SK-N-SH (cell line): Measurements from ENCODE around the gene CCDC18. TPM values are rescaled to one million over a fixed set of nuclear protein-coding genes. Genes with fewer than 3 reads are reported as not detected.

Source experiments
- CTCF ChIA-PET: fragments of 300-600, 350-600 bp; formaldehyde crosslinking; extraction: SDS; loops from one replicate; lab custom pipeline; 2021; lab: Yijun Ruan, JAX
- POLR2A ChIA-PET: fragments of 350-600 bp; sonication (Branson Sonifier 250); formaldehyde crosslinking; extraction: SDS; loops from one replicate; lab custom pipeline; 2020; ENCODE audit warnings: antibody characterized with exemption, inconsistent platforms; lab: Yijun Ruan, JAX
- DNase-seq: peaks from one replicate; pipeline ENCODE4 v3.0.0; 2012
- H2AFZ ChIP-seq: fragments of 200-600 bp; sonication (generic); 2 replicates; pipeline ENCODE4 v1.8.1; 2016; ENCODE audit warnings: antibody characterized with exemption, mild to moderate bottlenecking, low read depth
- H3F3A ChIP-seq: fragments of 200-600 bp; sonication (generic); replicated peaks from 2 replicates; pipeline ENCODE3; 2016; ENCODE audit warnings: antibody characterized with exemption, mild to moderate bottlenecking; ENCODE audit not compliant: insufficient read depth
- H3K27ac ChIP-seq, 2 experiments: fragments of 200-500 bp in 1 of 2; fragments of 200-600 bp in 1 of 2; sonication (Bioruptor generic) in 1 of 2; sonication (generic), shearing (Covaris generic) in 1 of 2; 2 replicates each; pipeline versions ENCODE4 v1.5.1 to v1.6.1; 2014 to 2016; ENCODE audit warnings: low read depth in 2 of 2, inconsistent platforms in 1 of 2, low read length in 1 of 2, mild to moderate bottlenecking in 1 of 2, mixed read lengths in 1 of 2
- H3K27me3 ChIP-seq: fragments of 200-600 bp; sonication (generic), shearing (Covaris generic); 2 replicates; pipeline ENCODE4 v1.6.1; 2016; ENCODE audit warnings: mixed run types; ENCODE audit not compliant: insufficient read depth
- H3K36me3 ChIP-seq, 2 experiments: fragments of 200-500 bp in 1 of 2; fragments of 200-600 bp in 1 of 2; sonication (Bioruptor generic) in 1 of 2; sonication (generic) in 1 of 2; replicated peaks in 1 of 2; 2 replicates each; pipeline versions ENCODE3 to v1.5.1; 2014 to 2016; ENCODE audit warnings: low read length in 1 of 2, mild to moderate bottlenecking in 1 of 2; ENCODE audit not compliant: insufficient read depth in 2 of 2, control insufficient read depth in 1 of 2
- H3K4me1 ChIP-seq, 2 experiments: fragments of 200-500 bp in 1 of 2; fragments of 200-600 bp in 1 of 2; sonication (Bioruptor generic) in 1 of 2; sonication (generic), shearing (Covaris generic) in 1 of 2; 2 replicates each; pipeline versions ENCODE4 v1.5.1 to v1.6.1; 2014 to 2016; ENCODE audit warnings: low read depth in 1 of 2, low read length in 1 of 2, mixed run types in 1 of 2; ENCODE audit not compliant: insufficient read depth in 2 of 2, control insufficient read depth in 1 of 2
- H3K4me2 ChIP-seq: fragments of 200-600 bp; sonication (generic), shearing (Covaris generic); 2 replicates; pipeline ENCODE4 v1.6.1; 2017; ENCODE audit warnings: mixed run types
- H3K4me3 ChIP-seq, 2 experiments: fragments of 200-500 bp in 1 of 2; fragments of 200-600 bp in 1 of 2; sonication (Bioruptor generic) in 1 of 2; sonication (generic), shearing (Covaris generic) in 1 of 2; 2 replicates each; pipeline versions ENCODE4 v1.5.1 to v1.8.1; 2014 to 2016; ENCODE audit warnings: low read depth in 2 of 2, inconsistent platforms in 1 of 2, low read length in 1 of 2, mild to moderate bottlenecking in 1 of 2, mixed read lengths in 1 of 2, moderate library complexity in 1 of 2
- H3K79me2 ChIP-seq: fragments of 200-600 bp; sonication (generic); 2 replicates; pipeline ENCODE4 v1.8.1; 2017; ENCODE audit warnings: mild to moderate bottlenecking; ENCODE audit not compliant: insufficient read depth
- H3K9ac ChIP-seq: fragments of 200-600 bp; sonication (generic); 2 replicates; pipeline ENCODE4 v1.6.1; 2017; ENCODE audit warnings: mixed run types
- H3K9me2 ChIP-seq: fragments of 200-600 bp; sonication (generic); 2 replicates; pipeline ENCODE4 v1.6.1; 2017; ENCODE audit warnings: mixed run types
- H3K9me3 ChIP-seq: fragments of 200-600 bp; sonication (generic); 2 replicates; pipeline ENCODE4 v1.6.1; 2017; ENCODE audit warnings: mixed run types, mild to moderate bottlenecking, moderate library complexity
- H4K20me1 ChIP-seq: fragments of 200-600 bp; sonication (generic); 2 replicates; pipeline ENCODE4 v1.6.1; 2017; ENCODE audit warnings: mild to moderate bottlenecking, mixed run types; ENCODE audit not compliant: insufficient read depth
- ELF1 ChIP-seq: IDR thresholded peaks from 2 replicates; pipeline ENCODE4 v1.4.0; 2012
- EZH2phosphoT487 ChIP-seq: fragments of 200-600 bp; sonication (generic); IDR thresholded peaks from 2 replicates; pipeline ENCODE4 v1.6.1; 2017; ENCODE audit warnings: low read depth, mixed run types, mild to moderate bottlenecking, antibody characterized with exemption, moderate library complexity, borderline replicate concordance
- FOSL2 ChIP-seq: IDR thresholded peaks from 2 replicates; pipeline ENCODE4 v1.4.0; 2012; ENCODE audit warnings: low read depth, mild to moderate bottlenecking, moderate library complexity, borderline replicate concordance
- GATA2 ChIP-seq: sonication (generic); formaldehyde crosslinking; IDR thresholded peaks from 2 replicates; pipeline ENCODE4 v1.5.0; 2020; ENCODE audit warnings: mild to moderate bottlenecking, missing genetic modification reagents
- JUND ChIP-seq: IDR thresholded peaks from 2 replicates; pipeline ENCODE4 v1.4.0; 2012
- MAX ChIP-seq: IDR thresholded peaks from 2 replicates; pipeline ENCODE4 v1.4.0; 2012; ENCODE audit warnings: low read depth
- MEF2A ChIP-seq: IDR thresholded peaks from 2 replicates; pipeline ENCODE4 v1.4.0; 2012; ENCODE audit warnings: low read depth, borderline replicate concordance
- MXI1 ChIP-seq: IDR thresholded peaks from 2 replicates; pipeline ENCODE4 v1.6.1; 2012; ENCODE audit warnings: mild to moderate bottlenecking, low read depth, low read length, improper control_type of control experiment
- PBX3 ChIP-seq: IDR thresholded peaks from 2 replicates; pipeline ENCODE4; 2012
- RCOR1 ChIP-seq: fragments of 150-350 bp; IDR thresholded peaks from 2 replicates; pipeline ENCODE4 v1.6.1; 2017; ENCODE audit warnings: antibody characterized with exemption, low read length
- SIN3A ChIP-seq: IDR thresholded peaks from 2 replicates; pipeline ENCODE4 v1.6.1; 2012; ENCODE audit warnings: low read depth, mild to moderate bottlenecking, low read length, moderate library complexity, borderline replicate concordance
- TCF12 ChIP-seq: IDR thresholded peaks from 2 replicates; pipeline ENCODE4 v1.4.0; 2012
- TEAD4 ChIP-seq: IDR thresholded peaks from 2 replicates; pipeline ENCODE4 v1.4.0; 2012; ENCODE audit warnings: mild to moderate bottlenecking, borderline replicate concordance; ENCODE audit not compliant: insufficient read depth
- USF2 ChIP-seq: fragments of 150-350 bp; IDR thresholded peaks from 2 replicates; pipeline ENCODE4 v1.6.1; 2017; ENCODE audit warnings: antibody characterized with exemption, low read length, low read depth, borderline replicate concordance
- YY1 ChIP-seq: IDR thresholded peaks from 2 replicates; pipeline ENCODE4 v1.4.0; 2012; ENCODE audit warnings: low read depth, mild to moderate bottlenecking
- ZBTB33 ChIP-seq: IDR thresholded peaks from 2 replicates; pipeline ENCODE4 v1.4.0; 2012; ENCODE audit warnings: low read depth, borderline replicate concordance
- WGBS: methylation state at CpG from one replicate; pipeline ENCODE4 v1.1.6; 2017; ENCODE audit warnings: low lambda C conversion rate; 5-methylcytosine and 5-hydroxymethylcytosine counted together
- polyA plus RNA-seq, 3 experiments: library from polyadenylated mRNA; depleted of rRNA; stranded (reverse); fragments of >200 nt; gene quantifications; 2 replicates each; pipeline ENCODE4 v1.2.3, GENCODE V29; 2012

Gene CCDC18
- polyA plus RNA-seq, 1 of the 3 experiments (the other 2 are of a cell fraction): 4.0 TPM

GRCh38 chr1:93207211-93207610, 26.7 kb downstream of the CCDC18 start:
- Histone ChIP-seq H3K79me2 (no peaks in the 10 kb centered on the region), H3K9me3 (no peaks in the 10 kb centered on the region), H3K4me2 (no peak overlapping the region), H3K4me3 (no peak overlapping the region), H3K9ac (no peak overlapping the region), H3K9me2 (no peaks in the 10 kb centered on the region), H3K36me3 (peaks cover 30 to 45% of the 10 kb centered on the region in 2 experiments), H2AFZ (no peak overlapping the region), H3K27me3 (no peaks in the 10 kb centered on the region), H3K4me1 (no peaks in the 10 kb centered on the region), H3F3A (peaks cover 8% of the 10 kb centered on the region), H4K20me1 (no peaks in the 10 kb centered on the region), H3K27ac (no peak overlapping the region)
- POLR2A ChIA-PET: no interaction called here
- TF ChIP-seq TEAD4: no peak
- no peak for TF ChIP-seq JUND
- no peak for TF ChIP-seq EZH2phosphoT487
- TF ChIP-seq RCOR1: no peak
- no peak for TF ChIP-seq MAX
- TF ChIP-seq TCF12: no peak
- TF ChIP-seq SIN3A: no peak
- TF ChIP-seq FOSL2: no peak
- TF ChIP-seq ZBTB33: no peak
- TF ChIP-seq ELF1: no peak
- no peak for TF ChIP-seq GATA2 (CRISPR knock-in tag)
- no peak for TF ChIP-seq USF2
- no peak for TF ChIP-seq PBX3
- no peak for TF ChIP-seq YY1
- TF ChIP-seq MXI1: no peak
- WGBS: 97% methylated on average over 5 of the region's 5 CpGs
- CTCF ChIA-PET: interaction anchor here (0.8 to 1.0 kb wide), 3 partner anchors 10 to 97 kb away, joined by 3 to 4 read pairs (median 3); no protein-coding TSS in a partner anchor
- no peak for DNase-seq

- H3K27ac ChIP-seq: no peak overlapping the region
- no peak overlapping the region for H3K4me2 ChIP-seq
- H3K9me3 ChIP-seq: no peaks in the 10 kb centered on the region
- ChIA-PET POLR2A (no interaction called here), CTCF (interaction anchor here (0.6 kb wide), 1 partner anchor 367 kb away, joined by 3 read pairs; no protein-coding TSS in a partner anchor)
- H3K36me3 ChIP-seq: peaks cover 7 to 38% of the 10 kb centered on the region in 2 experiments
- no peak for TF ChIP-seq MAX
- TF ChIP-seq MEF2A: no peak
- no peaks in the 10 kb centered on the region for H3K9me2 ChIP-seq
- H3F3A ChIP-seq: no peaks in the 10 kb centered on the region
- no peaks in the 10 kb centered on the region for H3K79me2 ChIP-seq
- no peak for DNase-seq
- no peaks in the 10 kb centered on the region for H3K4me1 ChIP-seq
- no peak overlapping the region for H2AFZ ChIP-seq
- no peaks in the 10 kb centered on the region for H4K20me1 ChIP-seq
- WGBS: 93% methylated on average over 2 of the region's 2 CpGs
- H3K9ac ChIP-seq: no peak overlapping the region
- no peaks in the 10 kb centered on the region for H3K27me3 ChIP-seq
- no peak overlapping the region for H3K4me3 ChIP-seq
Observed at GRCh38 chr1:93215322-93215721, 34.8 kb downstream of the CCDC18 start.
